ENCODE measurements around the gene RASAL2.
A peak's percentile ranks its signal among the peaks of the same experiment; 100 is the strongest.
"Not testable (repeated sequence)": the region's sequence is repeated elsewhere in the genome, so short reads cannot be mapped to it uniquely, and the experiment has no call there.

RASAL2 gene

GRCh38 chr1:178120520-178121052 is 26.7 kb downstream of the RASAL2 start:
- not testable (repeated sequence) for H3K27me3 ChIP-seq (ENCODE audit: insufficient read depth, low read length); H3K27ac ChIP-seq (ENCODE audit: low read depth, low read length); H3K9ac ChIP-seq (ENCODE audit: low read depth, low read length); H3K4me3 ChIP-seq (ENCODE audit: low read length); H3K9me3 ChIP-seq (ENCODE audit: insufficient read depth, low read depth, low read length); H3K36me3 ChIP-seq (ENCODE audit: insufficient read depth, low read length)
- 95% methylated on average over 7 of the region's 7 CpGs for WGBS
- H3K4me1 ChIP-seq (ENCODE audit: insufficient read depth, low read length), result peaks cover 18% of the 10 kb centered on the region

DNA sequence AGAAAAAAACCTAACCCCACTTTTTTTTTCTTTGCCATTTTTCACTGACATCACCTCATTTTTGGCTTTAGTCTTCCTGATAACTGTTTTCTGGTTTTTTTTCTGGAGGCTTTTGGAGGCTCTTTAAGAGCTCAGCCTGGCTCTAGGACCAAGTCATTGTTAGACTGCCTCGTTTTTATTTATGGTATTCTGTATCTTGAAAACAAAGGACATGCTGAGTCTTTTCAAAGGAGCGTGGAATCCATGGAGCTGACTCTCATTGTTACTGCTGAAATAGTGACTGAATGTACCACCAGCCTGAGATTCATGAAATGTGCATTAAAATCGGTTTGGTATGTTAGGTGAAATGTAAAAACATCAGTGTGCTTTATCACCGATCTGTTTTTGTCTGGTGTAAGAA is 28.0 kb downstream of the RASAL2 start:
- no peak overlapping the region for H3K4me3 ChIP-seq (ENCODE audit: low read length)
- no peak overlapping the region for H3K9ac ChIP-seq (ENCODE audit: low read depth, low read length)
- H3K36me3 ChIP-seq (ENCODE audit: insufficient read depth, low read length), result peaks cover 4% of the 10 kb centered on the region; the same call in 1 of the 2 replicates
- no peak overlapping the region for H3K27ac ChIP-seq (ENCODE audit: low read depth, low read length)
- H3K4me1 ChIP-seq (ENCODE audit: insufficient read depth, low read length), result peaks cover 21% of the 10 kb centered on the region
- H3K9me3 ChIP-seq (ENCODE audit: insufficient read depth, low read depth, low read length), result peaks cover 7% of the 10 kb centered on the region
- 55% methylated on average over 4 of the region's 4 CpGs for WGBS
- H3K27me3 ChIP-seq (ENCODE audit: insufficient read depth, low read length), result no peaks in the 10 kb centered on the region

DNA sequence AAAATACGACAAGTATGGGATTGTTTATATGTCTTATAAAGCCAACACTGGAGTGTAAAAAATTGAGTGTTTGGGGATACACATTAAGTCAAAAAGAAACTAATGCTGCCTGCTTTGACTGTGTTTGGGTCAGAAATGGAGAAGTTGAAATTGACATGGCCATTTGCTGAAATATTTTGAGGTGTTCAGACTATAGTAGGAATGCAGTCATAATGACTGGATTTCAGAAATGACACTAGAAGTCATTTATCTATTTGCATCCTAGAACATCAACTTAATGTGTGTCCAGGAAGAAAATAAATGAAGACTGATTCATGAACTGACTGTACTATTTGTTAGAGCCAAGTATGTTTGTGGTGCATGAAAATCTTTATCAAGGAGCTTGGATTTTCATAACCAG is 28.4 kb downstream of the RASAL2 start:
- Histone ChIP-seq H3K4me1 (ENCODE audit: insufficient read depth, low read length) (peaks cover 22% of the 10 kb centered on the region), H3K27ac (ENCODE audit: low read depth, low read length) (no peak overlapping the region), H3K36me3 (ENCODE audit: insufficient read depth, low read length) (peaks cover 4% of the 10 kb centered on the region; the same call in 1 of the 2 replicates), H3K9me3 (ENCODE audit: insufficient read depth, low read depth, low read length) (peaks cover 7% of the 10 kb centered on the region), H3K27me3 (ENCODE audit: insufficient read depth, low read length) (no peaks in the 10 kb centered on the region), H3K9ac (ENCODE audit: low read depth, low read length) (no peak overlapping the region), H3K4me3 (ENCODE audit: low read length) (no peak overlapping the region)
- 82% methylated on average over 1 of the region's 1 CpG for WGBS

DNA sequence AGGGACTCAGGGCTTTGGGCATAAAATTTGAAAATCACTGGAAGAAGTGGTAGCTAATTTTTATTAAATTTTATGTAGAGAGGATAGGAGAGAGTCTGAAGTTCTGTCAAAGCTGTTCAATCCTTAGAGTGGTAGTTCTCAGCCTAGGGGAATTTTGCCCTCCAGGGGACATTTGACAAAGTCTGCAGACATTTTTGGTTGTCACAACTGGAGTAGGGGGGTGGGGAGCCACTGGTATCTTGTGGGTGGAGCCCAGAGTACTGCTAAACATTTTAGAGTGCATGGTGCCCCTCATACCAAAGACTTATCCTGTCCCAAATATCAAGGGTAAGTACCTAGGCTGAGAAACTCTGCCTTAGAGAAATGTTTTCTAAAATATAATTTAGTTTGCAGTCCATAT is 30.2 kb downstream of the RASAL2 start:
- H3K36me3 ChIP-seq (ENCODE audit: insufficient read depth, low read length), result peaks cover 4% of the 10 kb centered on the region; the same call in 1 of the 2 replicates
- no peak overlapping the region for H3K27ac ChIP-seq (ENCODE audit: low read depth, low read length)
- no peak overlapping the region for H3K4me3 ChIP-seq (ENCODE audit: low read length)
- no peak overlapping the region for H3K9ac ChIP-seq (ENCODE audit: low read depth, low read length)
- H3K27me3 ChIP-seq (ENCODE audit: insufficient read depth, low read length), result no peaks in the 10 kb centered on the region
- H3K4me1 ChIP-seq (ENCODE audit: insufficient read depth, low read length), result peaks cover 22% of the 10 kb centered on the region
- H3K9me3 ChIP-seq (ENCODE audit: insufficient read depth, low read depth, low read length), result peaks cover 7% of the 10 kb centered on the region

- H3K27ac ChIP-seq (ENCODE audit: low read depth, low read length), result no peak overlapping the region
- no peak overlapping the region for H3K9ac ChIP-seq (ENCODE audit: low read depth, low read length)
- H3K27me3 ChIP-seq (ENCODE audit: insufficient read depth, low read length), result no peaks in the 10 kb centered on the region
- no peaks in the 10 kb centered on the region for H3K9me3 ChIP-seq (ENCODE audit: insufficient read depth, low read depth, low read length)
- H3K36me3 ChIP-seq (ENCODE audit: insufficient read depth, low read length), result no peaks in the 10 kb centered on the region
- H3K4me1 ChIP-seq (ENCODE audit: insufficient read depth, low read length), result peaks cover 21% of the 10 kb centered on the region
- H3K4me3 ChIP-seq (ENCODE audit: low read length), result no peak overlapping the region
Measured at GRCh38 chr1:178126261-178126660, 32.4 kb downstream of the RASAL2 start.

- no peak overlapping the region for H3K9ac ChIP-seq (ENCODE audit: low read depth, low read length)
- H3K27ac ChIP-seq (ENCODE audit: low read depth, low read length), result peak overlapping the region; percentile 21; the same call in 1 of the 2 replicates
- H3K36me3 ChIP-seq (ENCODE audit: insufficient read depth, low read length), result no peaks in the 10 kb centered on the region
- H3K4me1 ChIP-seq (ENCODE audit: insufficient read depth, low read length), result peaks cover 16% of the 10 kb centered on the region
- no peaks in the 10 kb centered on the region for H3K9me3 ChIP-seq (ENCODE audit: insufficient read depth, low read depth, low read length)
- H3K4me3 ChIP-seq (ENCODE audit: low read length), result no peak overlapping the region
- WGBS, result 92% methylated on average over 1 of the region's 1 CpG
- H3K27me3 ChIP-seq (ENCODE audit: insufficient read depth, low read length), result no peaks in the 10 kb centered on the region
Measured at GRCh38 chr1:178126741-178127185, 32.9 kb downstream of the RASAL2 start.

- Histone ChIP-seq H3K4me3 (ENCODE audit: low read length) (no peak overlapping the region), H3K9ac (ENCODE audit: low read depth, low read length) (no peak overlapping the region), H3K4me1 (ENCODE audit: insufficient read depth, low read length) (peaks cover 9% of the 10 kb centered on the region; the same call in 1 of the 2 replicates), H3K36me3 (ENCODE audit: insufficient read depth, low read length) (no peaks in the 10 kb centered on the region), H3K27me3 (ENCODE audit: insufficient read depth, low read length) (no peaks in the 10 kb centered on the region), H3K9me3 (ENCODE audit: insufficient read depth, low read depth, low read length) (no peaks in the 10 kb centered on the region), H3K27ac (ENCODE audit: low read depth, low read length) (no peak overlapping the region)
- WGBS, result 91% methylated on average over 1 of the region's 2 CpGs
Measured at GRCh38 chr1:178127482-178128191, 33.7 kb downstream of the RASAL2 start.

GRCh38 chr1:178133239-178133989 is 39.5 kb downstream of the RASAL2 start:
- Histone ChIP-seq H3K9ac (ENCODE audit: low read depth, low read length) (no peak overlapping the region), H3K27me3 (ENCODE audit: insufficient read depth, low read length) (no peaks in the 10 kb centered on the region), H3K9me3 (ENCODE audit: insufficient read depth, low read depth, low read length) (no peaks in the 10 kb centered on the region), H3K4me1 (ENCODE audit: insufficient read depth, low read length) (peaks cover 13% of the 10 kb centered on the region; the same call in 1 of the 2 replicates), H3K36me3 (ENCODE audit: insufficient read depth, low read length) (no peaks in the 10 kb centered on the region), H3K27ac (ENCODE audit: low read depth, low read length) (no peak overlapping the region), H3K4me3 (ENCODE audit: low read length) (no peak overlapping the region)
- WGBS, result 92% methylated on average over 3 of the region's 3 CpGs

- Histone ChIP-seq H3K9ac (ENCODE audit: low read depth, low read length) (no peak overlapping the region), H3K36me3 (ENCODE audit: insufficient read depth, low read length) (no peaks in the 10 kb centered on the region), H3K27me3 (ENCODE audit: insufficient read depth, low read length) (no peaks in the 10 kb centered on the region), H3K9me3 (ENCODE audit: insufficient read depth, low read depth, low read length) (no peaks in the 10 kb centered on the region), H3K27ac (ENCODE audit: low read depth, low read length) (no peak overlapping the region), H3K4me3 (ENCODE audit: low read length) (no peak overlapping the region), H3K4me1 (ENCODE audit: insufficient read depth, low read length) (peaks cover 13% of the 10 kb centered on the region; the same call in 1 of the 2 replicates)
- WGBS, result 78% methylated on average over 2 of the region's 2 CpGs
Measured at GRCh38 chr1:178134061-178134460, 40.2 kb downstream of the RASAL2 start.

DNA sequence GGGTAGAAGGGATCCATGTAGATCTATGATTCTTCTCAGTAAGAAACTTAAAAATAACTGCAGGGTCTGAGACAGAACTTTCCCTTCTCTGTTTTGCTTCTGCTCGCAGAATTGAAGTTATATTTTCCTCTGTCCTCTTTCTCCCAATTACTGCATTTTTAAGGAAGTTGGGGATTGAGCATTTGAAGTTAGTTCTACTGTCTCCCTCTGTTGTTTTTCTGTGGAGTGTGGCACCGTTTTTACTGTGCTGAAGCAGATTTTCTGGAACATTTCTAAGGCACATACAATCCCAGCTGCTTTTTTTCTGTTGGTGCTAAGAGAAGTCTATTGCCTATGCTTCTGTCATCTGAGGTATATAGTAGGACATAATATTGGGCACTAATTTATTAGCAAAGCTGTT is 43.3 kb downstream of the RASAL2 start:
- WGBS, result 79% methylated on average over 2 of the region's 2 CpGs
- no peak overlapping the region for H3K4me3 ChIP-seq (ENCODE audit: low read length)

GRCh38 chr1:178142806-178143205 is 48.9 kb downstream of the RASAL2 start:
- peaks cover 9% of the 10 kb centered on the region for H3K4me1 ChIP-seq (ENCODE audit: insufficient read depth, low read length)
- 93% methylated on average over 4 of the region's 4 CpGs for WGBS
- H3K36me3 ChIP-seq (ENCODE audit: insufficient read depth, low read length), result no peaks in the 10 kb centered on the region
- H3K9ac ChIP-seq (ENCODE audit: low read depth, low read length), result no peak overlapping the region
- no peaks in the 10 kb centered on the region for H3K9me3 ChIP-seq (ENCODE audit: insufficient read depth, low read depth, low read length)
- H3K27me3 ChIP-seq (ENCODE audit: insufficient read depth, low read length), result no peaks in the 10 kb centered on the region
- no peak overlapping the region for H3K4me3 ChIP-seq (ENCODE audit: low read length)
- no peak overlapping the region for H3K27ac ChIP-seq (ENCODE audit: low read depth, low read length)

More for the DNA sequence above, 43.3 kb downstream of the RASAL2 start:
- Histone ChIP-seq H3K9me3 (ENCODE audit: insufficient read depth, low read depth, low read length) (no peaks in the 10 kb centered on the region), H3K9ac (ENCODE audit: low read depth, low read length) (no peak overlapping the region), H3K4me1 (ENCODE audit: insufficient read depth, low read length) (peaks cover 13% of the 10 kb centered on the region; the same call in 1 of the 2 replicates), H3K36me3 (ENCODE audit: insufficient read depth, low read length) (no peaks in the 10 kb centered on the region), H3K27ac (ENCODE audit: low read depth, low read length) (no peak overlapping the region), H3K27me3 (ENCODE audit: insufficient read depth, low read length) (no peaks in the 10 kb centered on the region)
